ENCODE measurements around the gene CELF5. TPM values are rescaled to one million over a fixed set of nuclear protein-coding genes. Genes with fewer than 3 reads are reported as not detected.
"Not testable (repeated sequence)": the region's sequence is repeated elsewhere in the genome, so short reads cannot be mapped to it uniquely, and the experiment has no call there.

CELF5 gene
- total RNA-seq, 2 experiments from 2014 or later: 0.20 to 0.56 TPM

DNA sequence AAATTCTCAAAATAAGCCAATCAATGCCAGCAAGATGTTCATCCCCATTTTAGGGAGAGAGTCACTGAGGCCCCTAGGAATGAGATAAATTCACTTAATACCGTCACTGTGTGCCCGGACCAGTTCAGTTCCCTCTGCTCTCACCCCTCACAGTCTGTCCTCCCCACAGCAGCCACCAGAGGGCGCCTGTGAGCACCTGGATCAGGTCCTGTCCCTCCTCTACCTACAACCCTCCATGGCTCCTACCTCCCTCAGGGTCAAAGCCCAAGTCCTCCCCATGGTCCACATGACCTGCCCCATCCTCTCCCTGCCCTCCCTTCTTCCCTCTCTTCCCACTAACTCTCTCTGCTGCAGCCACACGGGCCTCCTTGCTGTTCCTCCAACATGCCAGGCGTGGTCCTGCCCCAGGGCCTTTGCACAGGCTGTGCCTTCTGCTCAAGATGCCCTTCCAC lies 100.0 kb downstream of the CELF5 start:
- TF ChIP-seq CTCF (IDR thresholded peaks at IDR 0.05): peak; percentile 86
- H3K27me3 Mint-ChIP-seq: peaks cover 10% of the 10 kb centered on the region
- POLR2A ChIA-PET: no interaction called here
- CTCF ChIA-PET: interaction anchor here (1.2 to 2.9 kb wide), 6 partner anchors 20 to 162 kb away, joined by 3 to 12 read pairs (median 10); no protein-coding TSS in a partner anchor
- intact Hi-C loops (cut with micrococcal nuclease): loop anchor here (5.0 kb wide), 1 partner anchor 148 kb away; no protein-coding TSS in a partner anchor
- H3K36me3 Mint-ChIP-seq (ENCODE audit: low read depth): no peaks in the 10 kb centered on the region
- H3K4me3 Mint-ChIP-seq: no peak overlapping the region
- DNase-seq (peak; percentile 88), ATAC-seq (peak; percentile 79)
- H3K9me3 Mint-ChIP-seq: no peaks in the 10 kb centered on the region
- H3K4me1 Mint-ChIP-seq (ENCODE audit: low read depth): no peaks in the 10 kb centered on the region
- no peak overlapping the region for H3K27ac Mint-ChIP-seq

DNA sequence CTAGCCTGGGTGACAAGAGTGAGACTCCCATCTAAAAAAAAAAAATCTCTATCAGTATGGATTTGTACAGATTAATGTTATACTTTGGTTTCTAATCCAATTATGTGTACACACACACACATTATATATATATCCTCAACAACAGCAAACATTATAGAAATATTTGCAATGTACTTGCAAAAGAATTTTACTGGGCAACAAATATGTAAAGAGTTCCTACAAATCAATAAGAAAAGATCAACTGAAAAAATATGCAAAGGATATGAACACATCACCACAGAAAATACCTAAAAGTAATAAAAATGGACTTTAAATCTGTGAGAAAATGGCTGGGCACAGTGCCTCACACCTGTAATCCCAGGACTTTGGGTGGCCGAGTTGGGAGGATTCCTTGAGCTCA lies 101.0 kb downstream of the CELF5 start:
- peaks cover 8% of the 10 kb centered on the region for H3K27me3 Mint-ChIP-seq
- TF ChIP-seq CTCF (IDR thresholded peaks at IDR 0.05): no peak
- H3K9me3 Mint-ChIP-seq: no peaks in the 10 kb centered on the region
- ChIA-PET POLR2A (no interaction called here), CTCF (interaction anchor here (0.8 to 2.9 kb wide), 7 partner anchors 8 to 161 kb away, joined by 3 to 17 read pairs (median 4); no protein-coding TSS in a partner anchor)
- ATAC-seq: no peak
- no peak overlapping the region for H3K4me3 Mint-ChIP-seq
- DNase-seq: no peak
- H3K27ac Mint-ChIP-seq: no peak overlapping the region
- H3K4me1 Mint-ChIP-seq (ENCODE audit: low read depth): no peaks in the 10 kb centered on the region
- H3K36me3 Mint-ChIP-seq (ENCODE audit: low read depth): no peaks in the 10 kb centered on the region
- intact Hi-C loops (cut with micrococcal nuclease): loop anchor here (5.0 kb wide), 1 partner anchor 107 kb away; no protein-coding TSS in a partner anchor

- DNase-seq: no peak
- intact Hi-C loops (cut with micrococcal nuclease): loop anchor here (5.0 kb wide), 1 partner anchor 104 kb away; no protein-coding TSS in a partner anchor
- Mint-ChIP-seq H3K4me3 (no peak overlapping the region), H3K9me3 (no peaks in the 10 kb centered on the region), H3K4me1 (ENCODE audit: low read depth) (no peaks in the 10 kb centered on the region), H3K27ac (no peak overlapping the region), H3K27me3 (no peaks in the 10 kb centered on the region), H3K36me3 (ENCODE audit: low read depth) (no peaks in the 10 kb centered on the region)
- no peak for TF ChIP-seq CTCF (IDR thresholded peaks at IDR 0.05)
- no peak for ATAC-seq
- ChIA-PET CTCF (interaction anchor here (1.2 to 2.7 kb wide), 5 partner anchors 100 to 157 kb away, joined by 4 to 19 read pairs (median 8); no protein-coding TSS in a partner anchor), POLR2A (interaction anchor here (0.8 kb wide), 1 partner anchor 140 kb away, joined by 3 read pairs; no protein-coding TSS in a partner anchor)
These were observed 104.3 kb downstream of the CELF5 start for GRCh38 chr19:3328743-3329142.

GRCh38 chr19:3330047-3330446 lies 105.6 kb downstream of the CELF5 start:
- intact Hi-C loops (cut with micrococcal nuclease): no loop called here
- ATAC-seq (no peak), DNase-seq (no peak)
- Mint-ChIP-seq H3K27me3 (no peaks in the 10 kb centered on the region), H3K36me3 (ENCODE audit: low read depth) (no peaks in the 10 kb centered on the region), H3K9me3 (no peaks in the 10 kb centered on the region), H3K27ac (no peak overlapping the region), H3K4me1 (ENCODE audit: low read depth) (no peaks in the 10 kb centered on the region), H3K4me3 (no peak overlapping the region)
- ChIA-PET CTCF (interaction anchor here (1.0 to 1.5 kb wide), 3 partner anchors 25 to 143 kb away, joined by 3 to 7 read pairs (median 6); no protein-coding TSS in a partner anchor), POLR2A (no interaction called here)
- no peak for TF ChIP-seq CTCF (IDR thresholded peaks at IDR 0.05)

- intact Hi-C loops (cut with micrococcal nuclease); H3K27ac Mint-ChIP-seq; H3K9me3 Mint-ChIP-seq; H3K4me1 Mint-ChIP-seq (ENCODE audit: low read depth); POLR2A ChIA-PET; DNase-seq; H3K36me3 Mint-ChIP-seq (ENCODE audit: low read depth); CTCF ChIA-PET; H3K27me3 Mint-ChIP-seq; ATAC-seq; H3K4me3 Mint-ChIP-seq: not testable (repeated sequence)
These were observed 107.8 kb downstream of the CELF5 start for GRCh38 chr19:3332232-3332631.
